NOMO-1 treated with dmso at 0.1 percent for 144 hours (cell line): ENCODE data around the gene NRXN2.

Experiments used
- DNase-seq: peaks from one replicate; lab custom pipeline; 2025; ENCODE audit not compliant: unreplicated experiment; lab: John Stamatoyannopoulos, UW

NRXN2 gene

DNA sequence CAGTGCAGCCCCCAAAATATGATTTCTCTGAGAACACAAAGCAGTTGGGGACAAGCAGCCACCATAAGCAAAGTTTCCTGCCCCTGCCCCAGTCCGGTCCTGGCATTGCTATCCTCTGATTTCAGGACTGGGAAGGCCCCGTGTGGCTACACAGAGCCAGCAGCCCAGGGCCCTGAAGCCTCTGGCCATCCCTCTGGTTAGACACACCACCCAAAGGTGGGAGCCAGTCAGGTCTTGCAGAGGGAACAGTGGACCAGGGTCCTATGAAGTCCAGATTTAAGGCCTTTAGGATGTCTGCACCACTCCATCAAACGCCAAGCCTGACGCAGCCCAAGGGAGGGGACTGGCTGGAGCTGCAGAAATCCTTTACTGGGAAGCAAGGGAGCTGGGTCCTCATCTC lies 68.6 kb downstream of the NRXN2 start:
- no peak for DNase-seq

- DNase-seq: no peak
These were observed 69.5 kb downstream of the NRXN2 start for GRCh38 chr11:64653388-64653973.

DNA sequence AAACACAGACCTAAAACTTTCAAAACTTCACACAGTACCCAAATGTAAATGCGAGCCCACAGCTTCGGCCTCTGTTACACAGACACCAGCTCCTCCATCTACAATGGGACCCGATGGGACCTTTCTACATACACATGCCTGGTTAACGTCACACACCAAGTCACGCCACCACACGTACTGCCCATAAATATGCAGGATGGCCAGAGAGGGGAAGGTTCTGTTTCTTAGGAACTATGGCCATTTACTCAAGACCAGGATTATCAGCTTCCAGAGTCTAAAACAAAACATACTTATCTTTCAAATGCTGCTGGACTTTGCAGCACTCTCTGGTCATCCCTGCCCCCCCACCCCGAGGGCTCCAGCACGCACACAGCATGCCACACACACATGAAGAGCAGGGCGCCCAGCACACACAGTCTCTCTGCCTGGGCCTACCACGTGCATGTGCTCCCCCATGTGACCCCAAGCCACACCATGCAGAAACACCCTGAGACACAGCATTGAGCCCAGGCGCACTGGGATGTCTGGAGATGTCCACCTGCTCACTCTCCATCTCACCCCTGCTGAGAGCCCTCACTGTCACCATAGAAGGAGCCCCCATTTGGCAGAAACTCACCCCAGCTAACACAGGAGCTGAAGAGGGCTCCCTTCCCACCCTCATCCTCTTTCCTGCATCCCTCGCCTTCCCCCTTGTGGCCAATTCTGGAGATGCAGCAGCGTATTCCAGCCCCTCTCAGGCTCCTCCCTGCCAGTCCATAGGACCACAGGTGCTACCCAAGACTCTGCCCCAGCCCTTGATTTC lies 70.2 kb downstream of the NRXN2 start:
- DNase-seq: no peak

GRCh38 chr11:64650923-64651523 lies 72.0 kb downstream of the NRXN2 start:
- DNase-seq: no peak

DNA sequence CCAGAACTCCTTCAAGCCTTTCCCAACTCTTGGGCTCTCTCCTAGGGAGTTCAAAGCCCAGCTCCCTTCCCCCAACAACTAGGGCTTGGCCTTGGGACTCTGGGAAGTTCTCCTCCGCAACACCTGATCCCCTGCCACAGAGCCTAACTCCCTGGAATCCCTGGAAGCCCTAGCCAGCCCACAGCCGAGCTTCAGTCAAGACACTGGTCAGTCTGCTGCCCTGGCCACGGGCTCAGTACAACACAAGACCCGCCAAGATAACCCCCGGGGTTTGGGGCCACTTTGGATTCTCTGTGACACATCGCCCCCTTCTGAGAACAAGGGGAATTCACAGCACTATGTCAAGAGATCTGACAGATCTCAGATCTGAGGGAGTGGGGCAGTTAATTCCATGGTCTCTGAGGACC lies 73.7 kb downstream of the NRXN2 start:
- no peak for DNase-seq

DNA sequence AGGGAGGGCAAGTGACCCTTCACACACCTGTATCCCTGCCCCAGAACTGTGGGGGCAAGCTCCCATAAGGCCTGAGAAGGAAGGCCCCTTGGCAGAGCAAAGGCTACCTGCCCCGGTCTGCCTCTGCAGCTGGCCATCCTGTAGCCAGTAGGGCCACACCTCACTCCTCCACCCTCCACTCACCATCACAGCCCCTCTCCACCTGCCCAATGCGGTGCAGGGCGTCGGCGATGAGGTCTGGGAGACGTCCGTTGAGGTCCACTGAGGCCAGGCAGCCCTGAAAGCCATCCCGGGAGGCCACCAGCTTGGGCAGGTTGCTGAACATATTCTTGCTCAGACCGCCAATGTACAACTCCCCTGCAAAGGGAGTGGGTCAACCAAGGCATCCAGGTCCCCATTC lies 74.4 kb downstream of the NRXN2 start:
- no peak for DNase-seq

DNA sequence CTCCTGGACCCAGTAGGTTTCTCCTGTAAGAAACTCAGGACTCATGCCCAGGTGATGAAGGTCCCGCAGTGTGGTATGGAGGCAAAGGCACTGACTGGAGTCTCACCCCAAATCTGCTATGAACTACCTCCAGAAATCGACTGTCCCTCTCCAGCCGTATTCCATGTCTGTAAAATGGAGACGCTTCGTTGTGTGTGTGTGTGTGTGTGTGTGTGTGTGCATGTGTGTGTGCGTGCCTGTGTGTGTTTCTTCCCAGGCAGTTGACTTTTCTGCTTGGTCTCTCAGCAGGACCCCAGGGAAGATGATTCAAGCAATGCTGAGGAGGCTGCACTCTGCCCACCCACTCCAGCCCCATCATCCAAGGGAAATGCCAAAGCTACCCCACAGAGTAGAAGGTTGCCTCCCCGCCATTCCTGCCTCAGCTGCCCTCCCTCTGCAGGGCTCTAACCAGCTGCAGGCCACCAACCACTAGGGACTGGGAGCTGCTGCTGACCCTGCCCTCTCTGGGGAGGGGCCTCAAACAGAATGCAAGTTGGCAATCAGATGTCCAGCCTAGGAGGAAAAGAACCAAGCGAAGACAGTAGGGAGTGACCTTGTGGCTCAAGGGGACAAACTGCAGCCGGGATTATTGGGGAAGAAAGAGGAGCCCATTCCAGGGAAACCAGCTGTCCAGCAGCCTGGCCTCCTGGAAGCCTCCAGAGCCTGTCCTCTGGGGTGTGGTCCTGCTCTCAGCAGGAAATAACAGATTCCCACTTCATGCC lies 75.8 kb downstream of the NRXN2 start:
- no peak for DNase-seq

DNA sequence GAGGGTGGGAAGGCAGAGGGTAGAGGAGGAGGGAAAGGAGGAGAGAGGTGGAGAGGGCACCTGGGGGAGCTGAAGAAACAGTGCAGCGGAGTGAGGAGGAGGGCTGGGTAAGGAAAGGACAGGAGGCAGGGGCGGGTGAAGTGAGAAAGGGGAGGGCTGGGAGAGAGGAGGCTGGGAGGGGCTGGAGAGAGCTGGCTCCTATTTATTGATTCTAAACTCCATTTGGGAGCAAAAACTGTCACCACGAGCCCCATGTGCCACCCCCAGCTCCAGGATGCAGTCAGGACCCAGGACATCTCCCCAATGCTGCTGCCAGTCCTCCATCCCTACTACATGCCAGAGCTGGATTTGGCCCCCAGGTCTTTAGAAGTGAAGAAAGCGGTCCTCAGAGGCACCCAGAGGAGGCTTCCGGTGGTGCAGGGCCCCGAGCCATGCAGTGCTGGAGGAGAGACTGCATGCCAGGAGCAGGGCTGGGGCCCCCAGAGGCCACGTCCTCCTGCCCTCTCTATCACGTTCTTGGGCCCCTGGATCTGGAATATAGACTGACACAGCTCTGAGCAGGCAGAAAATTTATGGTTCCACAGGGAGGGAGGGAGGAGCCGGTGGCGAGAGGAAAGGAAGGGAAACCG lies 78.2 kb downstream of the NRXN2 start:
- no peak for DNase-seq

DNA sequence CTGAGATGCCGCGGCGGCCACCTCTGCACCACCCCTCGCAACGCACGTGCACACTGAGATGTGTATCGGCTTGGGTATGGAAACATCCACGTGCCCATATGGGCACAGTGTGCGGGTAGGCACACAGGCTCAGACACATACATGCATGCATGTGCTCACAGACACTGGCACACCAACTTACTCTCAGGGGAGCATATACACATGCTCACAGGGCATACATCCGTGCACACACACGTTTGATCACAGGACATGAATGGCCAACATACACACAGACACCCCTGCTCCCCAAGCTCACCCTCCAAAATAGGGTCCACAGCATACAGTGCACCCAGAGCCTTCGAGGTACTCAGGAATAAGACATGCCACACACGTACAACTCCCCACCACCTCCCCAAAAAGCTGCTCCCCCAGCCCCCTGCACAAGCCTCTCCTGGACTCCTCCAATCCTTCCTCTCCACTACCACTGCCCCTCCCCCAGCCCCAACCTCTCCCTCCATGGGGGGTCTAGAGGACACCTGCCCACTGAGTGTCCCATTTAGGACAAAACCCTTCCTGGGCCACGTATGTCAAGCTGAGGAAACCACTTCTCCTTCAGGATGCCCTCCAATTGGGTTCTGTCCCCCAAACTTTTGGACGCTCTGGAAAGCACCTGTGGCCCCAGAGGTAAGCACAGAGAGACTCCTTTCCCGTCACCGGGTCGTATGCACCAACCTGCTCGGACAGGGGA lies 78.9 kb downstream of the NRXN2 start:
- DNase-seq: no peak

GRCh38 chr11:64643256-64643881 lies 79.6 kb downstream of the NRXN2 start:
- DNase-seq: no peak

- DNase-seq: no peak
These were observed 80.1 kb downstream of the NRXN2 start for GRCh38 chr11:64642871-64643255.

DNA sequence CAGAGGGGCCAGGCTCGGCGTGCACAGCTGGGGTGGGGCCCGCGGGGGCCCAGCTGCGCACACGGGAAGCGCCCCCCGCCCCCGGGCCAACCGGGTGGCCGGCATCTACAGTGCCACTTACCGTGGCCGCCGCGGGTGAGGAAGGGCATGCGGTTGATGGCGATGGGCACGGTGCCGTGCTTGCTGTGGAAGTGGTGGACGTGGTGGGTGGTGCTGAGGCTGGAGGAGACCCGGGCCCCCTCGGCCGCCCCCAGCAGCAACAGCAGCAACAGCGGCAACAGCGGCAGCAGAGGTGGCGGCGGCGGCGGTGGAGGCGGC lies 80.6 kb downstream of the NRXN2 start:
- DNase-seq: no peak

DNA sequence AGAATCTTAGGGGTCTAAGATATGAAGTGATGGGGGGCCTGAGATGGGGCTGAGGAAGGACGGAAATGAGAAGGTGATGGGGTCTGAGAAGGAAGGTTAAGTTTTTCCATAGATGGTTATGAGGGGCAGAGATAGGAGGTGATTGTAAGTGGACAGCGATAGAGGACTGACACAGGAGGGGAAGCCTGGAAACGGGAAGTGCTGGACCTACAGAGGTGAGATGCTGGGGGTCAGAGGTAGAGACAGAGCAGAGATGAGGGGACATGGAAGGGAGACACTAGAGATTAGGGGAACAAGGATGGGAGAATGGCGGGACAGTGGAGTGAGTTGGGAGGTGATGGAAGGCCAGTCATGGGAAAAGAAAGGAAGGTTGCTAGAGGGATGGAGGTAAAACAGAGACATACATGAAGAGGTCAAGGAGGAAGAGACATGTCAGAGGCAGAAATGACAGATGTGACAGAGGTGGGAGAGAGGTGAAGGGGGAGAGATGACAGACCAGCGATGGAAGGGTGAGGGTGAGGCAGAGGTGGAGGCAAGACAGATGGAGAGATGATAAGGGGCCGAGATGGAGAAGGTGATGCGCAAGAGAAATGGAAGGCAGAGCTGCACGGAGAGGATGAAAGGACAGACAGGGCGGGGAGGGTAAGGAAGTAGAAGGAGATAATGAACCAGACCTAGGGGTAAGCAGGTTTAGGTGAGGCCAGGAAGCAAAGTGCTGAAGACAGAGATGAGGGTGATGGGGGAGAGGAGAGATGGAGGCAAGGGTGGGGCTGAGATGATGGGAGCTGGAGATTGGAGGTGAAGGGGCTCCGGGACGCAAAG lies 81.2 kb downstream of the NRXN2 start:
- no peak for DNase-seq

- no peak for DNase-seq
These were observed 83.1 kb downstream of the NRXN2 start for GRCh38 chr11:64639885-64640284.

GRCh38 chr11:64638829-64639228 lies 84.2 kb downstream of the NRXN2 start:
- DNase-seq: no peak

GRCh38 chr11:64638018-64638665 lies 84.9 kb downstream of the NRXN2 start:
- DNase-seq: no peak

- no peak for DNase-seq
These were observed 85.5 kb downstream of the NRXN2 start for GRCh38 chr11:64637334-64638017.

DNA sequence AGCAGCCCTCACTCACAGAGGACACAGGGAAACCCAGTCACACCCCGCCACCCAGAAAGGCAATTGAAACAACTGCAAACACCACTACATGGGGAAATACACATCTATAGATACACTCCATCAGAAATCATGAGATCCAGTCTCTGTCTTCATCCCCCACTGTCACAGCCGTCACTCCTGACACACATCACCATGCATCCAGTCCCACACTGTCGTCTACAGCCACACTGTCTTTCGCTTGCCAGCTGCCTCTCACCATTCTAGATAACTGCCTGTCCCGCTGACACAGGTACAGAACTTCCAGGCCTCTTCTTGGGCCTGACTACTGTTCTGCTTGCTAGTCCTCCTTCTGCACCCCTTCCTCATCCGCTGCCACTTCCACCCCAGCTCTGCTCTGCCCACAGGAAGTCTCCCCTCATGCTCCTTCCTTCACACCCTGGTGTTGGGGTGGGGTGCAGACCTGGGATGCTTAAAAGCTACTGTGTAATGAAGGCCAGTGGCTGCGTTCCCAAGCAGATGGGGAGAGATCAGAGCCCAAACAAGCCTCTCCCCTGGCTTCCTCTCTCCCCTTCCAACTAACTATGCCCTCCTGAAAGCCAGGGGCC lies 89.3 kb downstream of the NRXN2 start:
- DNase-seq: no peak
